Tibial artery (tissue), 4 donors: ENCODE data around the gene FRMD1.

ENCODE experiments used
- DNase-seq, 2 donors: peaks; one replicate each; pipeline ENCODE4 v3.0.0-alpha.2; 2019
- H3K27ac ChIP-seq, 2 donors: fragments of 200-600 bp; sonication (generic) in 1 of 2; 1 replicate in 1 of 2; 2 replicates in 1 of 2; pipeline ENCODE4 v1.5.1; 2018 to 2019; ENCODE audit warnings: mild to moderate bottlenecking in 1 of 2
- H3K27me3 ChIP-seq, 2 donors: fragments of 200-600 bp; sonication (generic) in 1 of 2; one replicate each; pipeline versions ENCODE4 v1.5.1 to v1.6.0; 2016 to 2019
- H3K36me3 ChIP-seq, 3 donors: fragments of 200-600 bp; sonication (generic) in 2 of 3; one replicate each; pipeline ENCODE4 v1.5.1; 2016 to 2019; ENCODE audit warnings: mild to moderate bottlenecking in 2 of 3
- H3K4me1 ChIP-seq, 4 donors: fragments of 200-600 bp; sonication (generic) in 2 of 4; 1 replicate in 3 of 4; 2 replicates in 1 of 4; pipeline ENCODE4 v1.5.1; 2016 to 2019
- H3K4me3 ChIP-seq, 2 donors: fragments of 200-600 bp; sonication (generic) in 1 of 2; 1 replicate in 1 of 2; 2 replicates in 1 of 2; pipeline ENCODE4 v1.5.1; 2018 to 2019; ENCODE audit warnings: mild to moderate bottlenecking in 2 of 2
- H3K9me3 ChIP-seq, 3 donors: fragments of 200-600 bp; sonication (generic) in 1 of 3; one replicate each; pipeline ENCODE4 v1.5.1; 2016 to 2019
- CTCF ChIP-seq, 2 experiments: fragments of 200-600 bp in 1 of 2; fragments of 450-650 bp in 1 of 2; IDR thresholded peaks; one replicate each; pipeline ENCODE4 v1.5.1; 2017 to 2019; ENCODE audit warnings: antibody characterized with exemption in 2 of 2, mild to moderate bottlenecking in 1 of 2, moderate library complexity in 1 of 2
- intact Hi-C: fragments of 100-400 bp; cut with DNase I; formaldehyde crosslinking; loops from one replicate; pipeline ENCODE4 v1.15.0; 2023; ENCODE audit warnings: low total_unique reads

Gene FRMD1

DNA sequence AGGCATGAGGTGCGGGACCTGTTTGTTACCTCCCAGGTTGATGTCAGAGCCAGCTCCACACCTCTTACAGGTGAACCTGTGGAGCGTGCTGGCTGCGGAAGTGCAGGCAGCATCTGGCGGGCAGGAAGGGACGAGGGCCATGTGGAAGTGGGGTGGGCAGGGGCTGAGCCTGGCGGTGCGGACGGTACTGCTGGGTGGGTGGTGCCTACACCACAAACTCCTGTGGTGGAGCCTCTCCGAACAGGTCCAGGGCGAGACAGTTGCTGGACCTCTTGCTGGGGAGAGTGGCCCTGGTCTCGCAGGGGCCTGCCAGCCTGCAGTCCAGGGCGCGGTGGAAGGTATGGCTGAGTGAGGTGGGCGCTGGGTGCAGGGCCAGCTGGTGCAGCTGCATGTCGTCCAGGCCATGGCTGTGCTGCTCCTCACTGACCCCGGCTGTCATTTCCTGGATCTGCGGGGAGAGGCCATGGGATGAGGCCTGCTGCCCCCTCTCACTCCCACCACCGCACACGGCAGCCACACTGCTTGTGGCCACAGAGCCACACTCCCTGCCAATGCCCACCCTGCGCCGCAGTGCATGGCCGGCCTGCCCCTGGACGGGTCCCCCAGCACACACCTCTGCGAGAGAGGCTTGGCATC is 22.0 kb downstream of the FRMD1 start:
- Histone ChIP-seq H3K4me3 (no peak overlapping the region), H3K4me1 (peaks cover 0 to 29% (median 24%) of the 10 kb centered on the region in 4 donors), H3K9me3 (no peaks in the 10 kb centered on the region), H3K27ac (no peak overlapping the region), H3K27me3 (no peaks in the 10 kb centered on the region), H3K36me3 (no peaks in the 10 kb centered on the region)
- no peak for DNase-seq
- intact Hi-C loops = no loop called here
- TF ChIP-seq CTCF (IDR thresholded peaks at IDR 0.05) = no peak

DNA sequence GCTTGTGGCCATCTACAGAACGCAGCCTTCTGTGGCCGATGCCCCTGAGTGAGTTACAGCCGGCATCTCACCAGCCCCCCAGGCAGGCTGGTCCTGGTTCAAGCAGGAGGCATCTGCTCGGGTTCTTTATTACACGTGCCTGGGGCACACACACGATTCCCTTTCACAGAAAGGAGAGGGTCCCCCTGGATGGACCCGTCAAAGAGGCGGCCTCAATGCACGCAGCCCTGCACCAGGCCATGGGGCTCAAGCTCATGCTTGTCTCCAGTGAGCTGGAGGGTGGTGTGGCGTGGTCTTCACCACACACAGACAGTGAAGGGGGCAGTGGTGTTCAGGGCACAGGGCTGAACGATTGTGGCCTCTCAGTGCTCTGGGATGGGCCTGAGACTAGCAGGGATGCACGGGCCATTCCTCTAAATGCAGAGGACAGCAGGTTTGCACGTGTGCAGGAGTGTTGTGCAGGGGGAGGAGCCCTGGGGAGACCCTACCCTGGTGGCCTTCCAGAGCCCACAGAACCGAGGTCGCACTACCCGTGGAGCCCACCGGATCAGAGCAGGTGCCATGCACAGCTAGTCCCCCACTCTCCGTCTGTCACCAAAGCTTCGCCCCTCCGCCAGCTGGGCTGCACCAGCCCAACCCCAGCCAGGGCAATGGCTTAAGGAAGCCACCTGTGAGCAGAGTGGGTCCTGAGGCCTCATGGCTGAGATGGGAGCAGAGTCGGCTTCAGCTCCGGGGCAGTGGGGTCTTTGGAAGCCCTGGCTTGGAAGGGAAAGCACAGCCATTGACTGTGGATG is 23.1 kb downstream of the FRMD1 start:
- no peak for DNase-seq
- no peaks in the 10 kb centered on the region for H3K9me3 ChIP-seq
- intact Hi-C loops = no loop called here
- H3K27me3 ChIP-seq = peaks cover 0 to 2% of the 10 kb centered on the region in 2 donors
- no peak for TF ChIP-seq CTCF (IDR thresholded peaks at IDR 0.05)
- no peaks in the 10 kb centered on the region for H3K36me3 ChIP-seq
- no peak overlapping the region for H3K27ac ChIP-seq
- no peak overlapping the region for H3K4me3 ChIP-seq
- peaks cover 0 to 29% (median 24%) of the 10 kb centered on the region in 4 donors for H3K4me1 ChIP-seq

- intact Hi-C loops = no loop called here
- Histone ChIP-seq H3K27ac (no peak overlapping the region), H3K4me1 (peaks cover 0 to 20% (median 16%) of the 10 kb centered on the region in 4 donors), H3K9me3 (no peaks in the 10 kb centered on the region), H3K4me3 (no peak overlapping the region), H3K36me3 (no peaks in the 10 kb centered on the region), H3K27me3 (peaks cover 0 to 12% of the 10 kb centered on the region in 2 donors)
- no peak for DNase-seq
- TF ChIP-seq CTCF (IDR thresholded peaks at IDR 0.05) = no peak
Measured at GRCh38 chr6:168054765-168055560, 24.0 kb downstream of the FRMD1 start.

- Histone ChIP-seq H3K27me3 (peaks cover 0 to 13% of the 10 kb centered on the region in 2 donors), H3K27ac (no peak overlapping the region), H3K9me3 (no peaks in the 10 kb centered on the region), H3K36me3 (no peaks in the 10 kb centered on the region), H3K4me3 (no peak overlapping the region), H3K4me1 (peaks cover 0 to 20% (median 16%) of the 10 kb centered on the region in 4 donors)
- no peak for TF ChIP-seq CTCF (IDR thresholded peaks at IDR 0.05)
- DNase-seq = no peak
- intact Hi-C loops = no loop called here
Measured at GRCh38 chr6:168053957-168054471, 25.0 kb downstream of the FRMD1 start.

- intact Hi-C loops = no loop called here
Measured at GRCh38 chr6:168053086-168053956, 25.7 kb downstream of the FRMD1 start.

More at GRCh38 chr6:168053086-168053956, 25.7 kb downstream of the FRMD1 start:
- H3K27ac ChIP-seq = no peak overlapping the region
- H3K9me3 ChIP-seq = no peaks in the 10 kb centered on the region
- H3K36me3 ChIP-seq = no peaks in the 10 kb centered on the region
- no peak overlapping the region for H3K4me3 ChIP-seq
- peaks cover 0 to 13% of the 10 kb centered on the region in 2 donors for H3K27me3 ChIP-seq
- no peak for DNase-seq
- H3K4me1 ChIP-seq = peaks cover 0 to 20% (median 16%) of the 10 kb centered on the region in 4 donors
- no peak for TF ChIP-seq CTCF (IDR thresholded peaks at IDR 0.05)
